K562 (cell line): ENCODE measurements around the gene SPINK5. TPM values are rescaled to one million over a fixed set of nuclear protein-coding genes. Genes with fewer than 3 reads are reported as not detected.

Experiments
- ATAC-seq: fragments of 200-7000 bp; cut with Tn5 transposase; 3 replicates; pipeline ENCODE4 v1.9.1; 2020; ENCODE audit warnings: moderate library complexity
- BruUV-seq: library from RNA; stranded (reverse); fragments of 400-500 nt; replicated peaks from 2 replicates; lab custom pipeline; 2021; lab: Mats Ljungman, UMichigan
- CTCF ChIA-PET: fragments of 300-600 bp; formaldehyde crosslinking; extraction: SDS; loops from one replicate; lab custom pipeline; 2021; ENCODE audit warnings: low intra/inter-chr PET ratio; lab: Yijun Ruan, JAX
- POLR2A ChIA-PET: fragments of 300-600, 350-650 bp; sonication (Branson Sonifier 250); formaldehyde crosslinking; extraction: SDS; loops from one replicate; lab custom pipeline; 2021; ENCODE audit warnings: antibody characterized with exemption, inconsistent platforms; lab: Yijun Ruan, JAX
- DNase-seq, 4 experiments: peaks; one replicate each; pipeline versions ENCODE4 v3.0.0 to v3.0.0-alpha.2; 2011 to 2018; ENCODE audit warnings: low spot score in 3 of 4, mixed read lengths in 3 of 4; ENCODE audit errors: extremely low read depth in 1 of 4
- FAIRE-seq: peaks from 2 replicates; lab custom pipeline; 2011; peaks lifted over from hg19 to GRCh38; lab: Jason Lieb, UNC
- H2AFZ ChIP-seq: 2 replicates; pipeline ENCODE4 v1.6.0; 2011; ENCODE audit warnings: low read depth, low read length, control low read depth, inconsistent platforms
- H3K27ac ChIP-seq: fragments of 200-600 bp; 3 replicates; pipeline ENCODE4 v1.8.0; 2011; ENCODE audit warnings: low read depth, mild to moderate bottlenecking, control low read depth, inconsistent platforms, low read length, moderate library complexity, mixed read lengths; ENCODE audit errors: extremely low read depth
- H3K27me3 ChIP-seq, 2 experiments: fragments of 300-600 bp in 1 of 2; 2 replicates in 1 of 2; 3 replicates in 1 of 2; pipeline versions ENCODE4 v1.6.0 to v1.8.0; 2011; ENCODE audit warnings: inconsistent platforms in 2 of 2, low read length in 2 of 2, mild to moderate bottlenecking in 1 of 2, mixed read lengths in 1 of 2, moderate library complexity in 1 of 2; ENCODE audit not compliant: control insufficient read depth in 2 of 2, insufficient read depth in 2 of 2
- H3K36me3 ChIP-seq: fragments of 300-600 bp; 3 replicates; pipeline ENCODE4 v1.8.0; 2011; ENCODE audit warnings: mild to moderate bottlenecking, low read length, inconsistent platforms; ENCODE audit not compliant: control insufficient read depth, insufficient read depth
- H3K4me1 ChIP-seq, 2 experiments: fragments of 200-600 bp in 1 of 2; replicated peaks in 1 of 2; 2 replicates in 1 of 2; 3 replicates in 1 of 2; pipeline versions ENCODE4 v1.5.1 to v1.8.0; 2011; ENCODE audit warnings: inconsistent platforms in 2 of 2, low read length in 2 of 2, mild to moderate bottlenecking in 1 of 2, mixed read lengths in 1 of 2, moderate library complexity in 1 of 2; ENCODE audit not compliant: control insufficient read depth in 2 of 2, insufficient read depth in 2 of 2
- H3K4me2 ChIP-seq: 2 replicates; pipeline ENCODE4 v1.6.1; 2011; ENCODE audit warnings: low read length, control low read depth, inconsistent platforms, mixed read lengths; ENCODE audit not compliant: insufficient read depth
- H3K4me3 ChIP-seq: fragments of 200-600 bp; sonication (generic), shearing (Covaris generic); 2 replicates; pipeline ENCODE4 v1.5.1; 2016; ENCODE audit warnings: control low read depth, inconsistent platforms
- H3K79me2 ChIP-seq: fragments of 200-600 bp; 3 replicates; pipeline ENCODE4 v1.8.0; 2011; ENCODE audit warnings: low read length, inconsistent platforms; ENCODE audit not compliant: control insufficient read depth, insufficient read depth
- H3K9ac ChIP-seq, 2 experiments: 2 replicates each; pipeline versions ENCODE4 v1.6.0 to v1.6.1; 2011; ENCODE audit warnings: low read depth in 2 of 2, low read length in 2 of 2, control low read depth in 1 of 2, inconsistent platforms in 1 of 2, mild to moderate bottlenecking in 1 of 2, mixed read lengths in 1 of 2; ENCODE audit not compliant: insufficient read depth in 1 of 2
- H3K9me1 ChIP-seq: one replicate; pipeline ENCODE4 v1.6.0; 2011; ENCODE audit warnings: inconsistent platforms, mild to moderate bottlenecking, low read length, moderate library complexity; ENCODE audit not compliant: control insufficient read depth, insufficient read depth
- H3K9me3 ChIP-seq: replicated peaks from 2 replicates; pipeline ENCODE4 v1.5.1; 2011; ENCODE audit warnings: low read depth, low read length, inconsistent platforms; ENCODE audit not compliant: control insufficient read depth, insufficient read depth
- H4K20me1 ChIP-seq: replicated peaks from 2 replicates; pipeline ENCODE4 v1.6.1; 2011; ENCODE audit warnings: low read length, inconsistent platforms, mixed read lengths; ENCODE audit not compliant: control insufficient read depth, insufficient read depth
- CBFB ChIP-seq: sonication (generic); formaldehyde crosslinking; IDR thresholded peaks from 2 replicates; pipeline ENCODE4 v1.4.0; 2020; ENCODE audit warnings: mild to moderate bottlenecking, missing genetic modification reagents
- ERF ChIP-seq: fragments of 450-650 bp; formaldehyde crosslinking; IDR thresholded peaks from 2 replicates; pipeline ENCODE4 v1.4.0; 2020; ENCODE audit warnings: mild to moderate bottlenecking, mixed read lengths
- SLC30A9 ChIP-seq: fragments of 250-450 bp; sonication (Bioruptor Pico); IDR thresholded peaks from 2 replicates; pipeline ENCODE4 v1.8.0; 2022; ENCODE audit warnings: mild to moderate bottlenecking, moderate library complexity
- WGBS: fragments of 100-300 bp; shearing (Covaris generic); methylation state at CpG from one replicate; pipeline ENCODE4 v1.1.6; 2016; ENCODE audit warnings: low coverage, mixed read lengths; ENCODE audit not compliant: insufficient coverage; ENCODE audit errors: missing lambda C conversion rate; 5-methylcytosine and 5-hydroxymethylcytosine counted together
- in situ Hi-C: fragments of 300-500 bp; cut with MboI; formaldehyde crosslinking; loops from 4 replicates; pipeline ENCODE4 v1.15.0; 2018; ENCODE audit warnings: inconsistent platforms, mixed read lengths
- intact Hi-C: fragments of 100-400 bp; cut with micrococcal nuclease; formaldehyde crosslinking; loops from 2 replicates; pipeline ENCODE4 v1.14.2; 2022
- polyA plus RNA-seq, 8 experiments: library from polyadenylated mRNA; depleted of rRNA in 4 of 8; stranded (reverse) in 5 of 8; unstranded in 3 of 8; fragments of >200 nt; fragmentation: Nextera tagmentation in 2 of 8; fragmentation: Illumina TruSeq in 1 of 8; extraction: Ambion mirVana in 2 of 8; extraction: Trizol in 1 of 8; gene quantifications; 2 replicates each; pipeline versions ENCODE4 v1.2.1 to v1.2.3, GENCODE V29; 2011 to 2014; ENCODE audit warnings: inconsistent platforms in 1 of 8, missing spikeins in 1 of 8
- total RNA-seq, 7 experiments: library from RNA; depleted of rRNA in 6 of 7; stranded (reverse); fragments of >200 nt in 6 of 7; fragmentation: Illumina TruSeq in 2 of 7; extraction: Trizol in 2 of 7; gene quantifications; 2 replicates each; pipeline versions ENCODE4 v1.2.1 to v1.2.3, GENCODE V29; 2011 to 2021; ENCODE audit warnings: low replicate concordance in 1 of 7
- TF ChIP-seq, protein P1 (sequence below): fragments of 150-350 bp; conservative IDR thresholded peaks from 2 replicates; pipeline ENCODE4 v1.6.1; 2014; ENCODE audit warnings: low read length
- TF ChIP-seq, protein P2 (sequence below): sonication (generic); formaldehyde crosslinking; IDR thresholded peaks from 2 replicates; pipeline ENCODE4 v1.8.1; 2023; ENCODE audit warnings: mild to moderate bottlenecking, missing genetic modification reagents

SPINK5 gene
- total and polyA plus RNA-seq, 9 of the 15 experiments (the other 6 are each of a cell fraction or from before 2014, with no cell fraction given): 0.07 to 0.68 (median 0.16) TPM; not detected in 1

DNA sequence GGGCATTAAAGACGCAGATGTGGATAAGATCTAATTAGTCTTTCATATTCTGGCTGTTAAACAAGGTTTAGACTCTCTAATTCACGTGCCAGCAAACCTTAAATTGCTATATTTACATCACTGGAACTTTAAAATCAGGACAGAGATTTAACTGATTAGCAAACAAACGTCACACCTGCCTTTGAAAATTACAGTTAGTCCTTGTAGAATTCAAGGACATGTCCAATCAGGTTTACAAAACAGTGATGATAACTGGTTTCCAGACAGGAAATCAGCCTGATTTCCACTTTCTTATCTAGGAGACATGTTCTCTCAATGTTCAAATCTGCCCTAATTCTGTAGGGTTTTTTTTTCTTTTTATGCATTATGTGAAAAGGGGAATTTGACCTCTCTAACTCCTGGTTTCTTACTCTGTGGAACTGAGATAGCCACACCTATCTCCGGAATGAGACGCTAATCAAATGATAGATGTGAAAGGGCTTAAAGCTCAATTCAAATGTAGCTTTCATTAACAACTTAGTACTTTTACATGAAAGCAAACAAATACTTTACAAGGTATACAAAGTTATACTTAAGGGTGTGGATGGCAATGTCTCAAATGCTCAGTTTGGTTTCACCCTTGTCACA is 26.5 kb downstream of the SPINK5 start:
- H3K27ac ChIP-seq: no peak overlapping the region
- H3K9me1 ChIP-seq: no peaks in the 10 kb centered on the region
- FAIRE-seq: no peak
- no peak overlapping the region for H2AFZ ChIP-seq
- H3K9ac ChIP-seq: no peak overlapping the region
- no TSS peak for BruUV-seq
- in situ Hi-C loops: no loop called here
- no peaks in the 10 kb centered on the region for H4K20me1 ChIP-seq
- POLR2A ChIA-PET: no interaction called here
- H3K36me3 ChIP-seq: no peaks in the 10 kb centered on the region
- no peak for TF ChIP-seq SLC30A9
- no peak for TF ChIP-seq ERF (CRISPR knock-in tag)
- no peak for TF ChIP-seq CBFB (CRISPR knock-in tag)
- TF ChIP-seq, protein P1, sequence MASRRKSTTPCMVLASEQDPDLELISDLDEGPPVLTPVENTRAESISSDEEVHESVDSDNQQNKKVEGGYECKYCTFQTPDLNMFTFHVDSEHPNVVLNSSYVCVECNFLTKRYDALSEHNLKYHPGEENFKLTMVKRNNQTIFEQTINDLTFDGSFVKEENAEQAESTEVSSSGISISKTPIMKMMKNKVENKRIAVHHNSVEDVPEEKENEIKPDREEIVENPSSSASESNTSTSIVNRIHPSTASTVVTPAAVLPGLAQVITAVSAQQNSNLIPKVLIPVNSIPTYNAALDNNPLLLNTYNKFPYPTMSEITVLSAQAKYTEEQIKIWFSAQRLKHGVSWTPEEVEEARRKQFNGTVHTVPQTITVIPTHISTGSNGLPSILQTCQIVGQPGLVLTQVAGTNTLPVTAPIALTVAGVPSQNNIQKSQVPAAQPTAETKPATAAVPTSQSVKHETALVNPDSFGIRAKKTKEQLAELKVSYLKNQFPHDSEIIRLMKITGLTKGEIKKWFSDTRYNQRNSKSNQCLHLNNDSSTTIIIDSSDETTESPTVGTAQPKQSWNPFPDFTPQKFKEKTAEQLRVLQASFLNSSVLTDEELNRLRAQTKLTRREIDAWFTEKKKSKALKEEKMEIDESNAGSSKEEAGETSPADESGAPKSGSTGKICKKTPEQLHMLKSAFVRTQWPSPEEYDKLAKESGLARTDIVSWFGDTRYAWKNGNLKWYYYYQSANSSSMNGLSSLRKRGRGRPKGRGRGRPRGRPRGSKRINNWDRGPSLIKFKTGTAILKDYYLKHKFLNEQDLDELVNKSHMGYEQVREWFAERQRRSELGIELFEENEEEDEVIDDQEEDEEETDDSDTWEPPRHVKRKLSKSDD: no peak
- TF ChIP-seq, protein P2, sequence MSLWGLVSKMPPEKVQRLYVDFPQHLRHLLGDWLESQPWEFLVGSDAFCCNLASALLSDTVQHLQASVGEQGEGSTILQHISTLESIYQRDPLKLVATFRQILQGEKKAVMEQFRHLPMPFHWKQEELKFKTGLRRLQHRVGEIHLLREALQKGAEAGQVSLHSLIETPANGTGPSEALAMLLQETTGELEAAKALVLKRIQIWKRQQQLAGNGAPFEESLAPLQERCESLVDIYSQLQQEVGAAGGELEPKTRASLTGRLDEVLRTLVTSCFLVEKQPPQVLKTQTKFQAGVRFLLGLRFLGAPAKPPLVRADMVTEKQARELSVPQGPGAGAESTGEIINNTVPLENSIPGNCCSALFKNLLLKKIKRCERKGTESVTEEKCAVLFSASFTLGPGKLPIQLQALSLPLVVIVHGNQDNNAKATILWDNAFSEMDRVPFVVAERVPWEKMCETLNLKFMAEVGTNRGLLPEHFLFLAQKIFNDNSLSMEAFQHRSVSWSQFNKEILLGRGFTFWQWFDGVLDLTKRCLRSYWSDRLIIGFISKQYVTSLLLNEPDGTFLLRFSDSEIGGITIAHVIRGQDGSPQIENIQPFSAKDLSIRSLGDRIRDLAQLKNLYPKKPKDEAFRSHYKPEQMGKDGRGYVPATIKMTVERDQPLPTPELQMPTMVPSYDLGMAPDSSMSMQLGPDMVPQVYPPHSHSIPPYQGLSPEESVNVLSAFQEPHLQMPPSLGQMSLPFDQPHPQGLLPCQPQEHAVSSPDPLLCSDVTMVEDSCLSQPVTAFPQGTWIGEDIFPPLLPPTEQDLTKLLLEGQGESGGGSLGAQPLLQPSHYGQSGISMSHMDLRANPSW (CRISPR knock-in tag): no peak
- TF ChIP-seq, all 486 proteins: peak for 0
- DNase-seq (no peak), ATAC-seq (no peak)
- Histone ChIP-seq H3K4me2 (no peak overlapping the region), H3K4me1 (no peaks in the 10 kb centered on the region), H3K4me3 (no peak overlapping the region), H3K27me3 (no peaks in the 10 kb centered on the region), H3K79me2 (no peaks in the 10 kb centered on the region), H3K9me3 (no peaks in the 10 kb centered on the region)
- WGBS: 4% methylated on average over 5 of the region's 5 CpGs
- CTCF ChIA-PET: no interaction called here
- intact Hi-C loops: no loop called here
